Measurements from ENCODE around the gene ERF. TPM values are rescaled to one million over a fixed set of nuclear protein-coding genes. Genes with fewer than 3 reads are reported as not detected.

The ERF gene
- total RNA-seq, 1 donor from 2014 or later: 33.5 TPM

- Histone ChIP-seq H3K27ac (replicated peaks) (no peak overlapping the region), H3K4me1 (peaks cover 15% of the 10 kb centered on the region), H3K9me3 (replicated peaks) (no peaks in the 10 kb centered on the region), H3K27me3 (ENCODE audit: low read depth) (no peaks in the 10 kb centered on the region), H3K36me3 (peaks cover 80% of the 10 kb centered on the region), H3K4me3 (no peak overlapping the region)
- DNase-seq: no peak
- intact Hi-C loops (cut with micrococcal nuclease): no loop called here
- no peak for TF ChIP-seq CTCF (IDR thresholded peaks at IDR 0.05; ENCODE audit: borderline replicate concordance)
These were observed 47.1 kb downstream of the ERF start for GRCh38 chr19:42207767-42208271.

- peaks cover 81% of the 10 kb centered on the region for H3K36me3 ChIP-seq
- intact Hi-C loops (cut with micrococcal nuclease): no loop called here
- no peak for TF ChIP-seq CTCF (IDR thresholded peaks at IDR 0.05; ENCODE audit: borderline replicate concordance)
- DNase-seq: no peak
- no peaks in the 10 kb centered on the region for H3K27me3 ChIP-seq (ENCODE audit: low read depth)
- no peak overlapping the region for H3K4me3 ChIP-seq
- H3K4me1 ChIP-seq: peaks cover 15% of the 10 kb centered on the region
- no peak overlapping the region for H3K27ac ChIP-seq (replicated peaks)
- H3K9me3 ChIP-seq (replicated peaks): no peaks in the 10 kb centered on the region
These were observed 47.8 kb downstream of the ERF start for GRCh38 chr19:42206871-42207755.

DNA sequence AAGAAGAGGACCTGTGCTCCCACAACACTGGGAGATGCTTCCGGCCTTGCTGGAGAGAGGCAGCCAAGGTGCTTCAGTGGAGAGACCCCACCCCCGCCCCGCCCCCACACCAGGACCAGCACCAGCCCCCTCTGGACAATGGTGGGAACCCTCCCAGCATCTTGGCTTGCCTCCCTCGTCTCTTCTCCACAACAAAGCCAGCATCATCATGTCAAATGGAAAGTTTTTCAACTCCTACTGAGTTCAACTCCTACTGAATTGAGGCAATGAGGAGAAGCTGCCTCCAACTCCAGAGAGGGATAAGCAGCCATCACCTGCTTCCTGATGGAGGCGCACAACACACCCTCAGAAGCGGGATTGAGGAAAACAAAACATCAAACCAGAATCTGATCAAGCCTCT lies 50.3 kb downstream of the ERF start:
- Histone ChIP-seq H3K4me1 (peaks cover 29% of the 10 kb centered on the region), H3K36me3 (peaks cover 77% of the 10 kb centered on the region), H3K9me3 (replicated peaks) (no peaks in the 10 kb centered on the region), H3K4me3 (no peak overlapping the region), H3K27me3 (ENCODE audit: low read depth) (no peaks in the 10 kb centered on the region), H3K27ac (replicated peaks) (no peak overlapping the region)
- DNase-seq: no peak
- intact Hi-C loops (cut with micrococcal nuclease): no loop called here
- TF ChIP-seq CTCF (IDR thresholded peaks at IDR 0.05; ENCODE audit: borderline replicate concordance): no peak

DNA sequence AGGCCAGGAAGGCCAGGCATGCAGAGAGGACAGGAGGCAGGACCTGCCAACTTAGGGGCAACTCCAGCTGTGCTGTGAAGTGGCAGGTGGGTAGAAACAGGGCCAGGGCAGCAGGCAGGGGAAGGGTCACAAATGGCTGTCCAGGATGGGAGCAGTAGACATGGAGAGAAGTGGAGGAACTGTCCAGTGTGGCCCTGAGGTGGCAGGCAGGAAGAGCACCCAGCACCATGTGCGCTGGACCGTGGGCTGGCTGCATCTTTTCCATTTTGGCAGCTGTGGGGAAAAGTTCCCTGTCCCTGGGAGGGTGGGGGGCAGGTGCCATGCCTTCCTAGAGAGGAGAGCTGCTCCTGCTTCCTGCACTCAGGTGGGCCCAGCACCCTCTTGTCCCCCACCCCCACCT lies 51.2 kb downstream of the ERF start:
- peaks cover 34% of the 10 kb centered on the region for H3K4me1 ChIP-seq
- no peak for DNase-seq
- H3K4me3 ChIP-seq: no peak overlapping the region
- intact Hi-C loops (cut with micrococcal nuclease): no loop called here
- H3K9me3 ChIP-seq (replicated peaks): no peaks in the 10 kb centered on the region
- no peaks in the 10 kb centered on the region for H3K27me3 ChIP-seq (ENCODE audit: low read depth)
- H3K27ac ChIP-seq (replicated peaks): no peak overlapping the region
- no peak for TF ChIP-seq CTCF (IDR thresholded peaks at IDR 0.05; ENCODE audit: borderline replicate concordance)
- peaks cover 77% of the 10 kb centered on the region for H3K36me3 ChIP-seq

- TF ChIP-seq CTCF (IDR thresholded peaks at IDR 0.05; ENCODE audit: borderline replicate concordance): no peak
- Histone ChIP-seq H3K27ac (replicated peaks) (peak overlapping the region; percentile 55), H3K27me3 (ENCODE audit: low read depth) (no peaks in the 10 kb centered on the region), H3K9me3 (replicated peaks) (no peaks in the 10 kb centered on the region), H3K4me1 (peaks cover 27% of the 10 kb centered on the region), H3K36me3 (peaks cover 75% of the 10 kb centered on the region), H3K4me3 (no peak overlapping the region)
- no peak for DNase-seq
- intact Hi-C loops (cut with micrococcal nuclease): no loop called here
These were observed 52.5 kb downstream of the ERF start for GRCh38 chr19:42202290-42202880.
